ENCODE results near the gene TRHDE.

TRHDE gene

GRCh38 chr12:72560003-72560769 is 288.0 kb downstream of the TRHDE start:
- TF ChIP-seq GATA2 (IDR thresholded peaks at IDR 0.05; ENCODE audit: low read depth, low read length) (no peak), GATA3 (IDR thresholded peaks at IDR 0.05; ENCODE audit: low read depth, low read length) (no peak)

DNA sequence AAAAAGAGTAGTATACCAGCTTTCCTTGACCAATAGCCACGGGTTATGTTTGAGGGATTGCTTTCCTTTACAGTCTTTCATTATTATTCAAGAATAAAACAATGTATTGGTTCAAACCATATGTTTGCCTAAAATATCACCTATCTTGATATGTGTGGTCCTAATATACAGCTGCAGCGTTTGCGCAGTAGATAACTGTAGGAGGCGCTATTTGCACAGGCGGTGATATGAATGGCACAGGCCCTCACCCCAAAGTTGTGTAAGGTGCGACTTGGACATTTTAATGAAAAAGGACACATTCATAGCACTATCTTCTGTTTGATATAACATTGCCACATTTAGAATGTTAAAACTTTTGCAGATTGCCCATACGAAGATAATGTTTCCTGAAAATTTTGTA is 298.4 kb downstream of the TRHDE start:
- TF ChIP-seq GATA3 (IDR thresholded peaks at IDR 0.05; ENCODE audit: low read depth, low read length) (no peak), GATA2 (IDR thresholded peaks at IDR 0.05; ENCODE audit: low read depth, low read length) (no peak)

DNA sequence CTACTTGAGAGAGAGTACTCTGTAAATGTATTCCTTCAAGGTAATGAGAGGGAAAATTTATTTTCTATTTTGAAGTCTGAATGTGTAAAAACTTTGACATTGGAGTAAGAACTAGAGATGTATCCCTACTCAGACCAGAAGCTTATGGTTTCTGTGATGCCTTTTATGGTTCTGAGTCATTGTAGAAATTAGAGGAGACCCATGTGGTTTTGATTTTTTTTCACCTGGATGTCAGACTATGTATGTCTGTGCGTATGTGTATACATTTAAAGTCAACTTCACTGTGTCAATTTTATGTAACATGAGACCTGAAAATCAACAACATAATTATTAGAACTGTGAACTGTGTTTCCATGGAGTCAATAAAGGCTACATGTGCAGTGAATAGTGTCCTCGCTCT is 302.0 kb downstream of the TRHDE start:
- TF ChIP-seq GATA3 (IDR thresholded peaks at IDR 0.05; ENCODE audit: low read depth, low read length), result no peak

- TF ChIP-seq GATA3 (IDR thresholded peaks at IDR 0.05; ENCODE audit: low read depth, low read length) (no peak), GATA2 (IDR thresholded peaks at IDR 0.05; ENCODE audit: low read depth, low read length) (no peak)
Observed at GRCh38 chr12:72578327-72578726, 306.2 kb downstream of the TRHDE start.

- no peak for TF ChIP-seq GATA2 (IDR thresholded peaks at IDR 0.05; ENCODE audit: low read depth, low read length)
- no peak for TF ChIP-seq GATA3 (IDR thresholded peaks at IDR 0.05; ENCODE audit: low read depth, low read length)
Observed at GRCh38 chr12:72586456-72586855, 314.3 kb downstream of the TRHDE start.

GRCh38 chr12:72602581-72602980 is 330.4 kb downstream of the TRHDE start:
- TF ChIP-seq GATA3 (IDR thresholded peaks at IDR 0.05; ENCODE audit: low read depth, low read length) (no peak), GATA2 (IDR thresholded peaks at IDR 0.05; ENCODE audit: low read depth, low read length) (no peak)

GRCh38 chr12:72605975-72606374 is 333.8 kb downstream of the TRHDE start:
- TF ChIP-seq GATA3 (IDR thresholded peaks at IDR 0.05; ENCODE audit: low read depth, low read length) (no peak), GATA2 (IDR thresholded peaks at IDR 0.05; ENCODE audit: low read depth, low read length) (no peak)

DNA sequence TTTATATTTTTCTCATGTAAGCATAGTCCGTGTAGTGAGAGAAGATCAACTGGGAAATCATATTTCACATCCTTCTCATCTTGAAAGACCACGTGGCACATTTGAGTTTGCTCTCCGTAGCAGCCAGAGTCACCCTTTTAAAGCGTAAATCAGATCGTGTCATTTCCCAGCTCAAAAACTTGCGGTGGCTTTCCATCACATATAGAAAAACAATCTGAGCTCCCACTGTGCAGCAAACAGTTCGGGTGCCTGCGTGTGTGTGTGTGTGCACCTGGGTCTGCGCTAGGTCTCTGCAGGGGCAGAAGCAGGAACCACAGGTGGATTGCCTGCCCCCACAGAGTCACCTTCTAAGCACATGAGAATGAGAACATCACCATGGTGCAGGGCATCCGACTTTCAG is 338.2 kb downstream of the TRHDE start:
- TF ChIP-seq GATA3 (IDR thresholded peaks at IDR 0.05; ENCODE audit: low read depth, low read length), result no peak
- no peak for TF ChIP-seq GATA2 (IDR thresholded peaks at IDR 0.05; ENCODE audit: low read depth, low read length)

GRCh38 chr12:72610854-72611358 is 338.7 kb downstream of the TRHDE start:
- TF ChIP-seq GATA3 (IDR thresholded peaks at IDR 0.05; ENCODE audit: low read depth, low read length), result no peak
- no peak for TF ChIP-seq GATA2 (IDR thresholded peaks at IDR 0.05; ENCODE audit: low read depth, low read length)

- TF ChIP-seq GATA3 (IDR thresholded peaks at IDR 0.05; ENCODE audit: low read depth, low read length), result no peak
- no peak for TF ChIP-seq GATA2 (IDR thresholded peaks at IDR 0.05; ENCODE audit: low read depth, low read length)
Observed at GRCh38 chr12:72612171-72612570, 340.0 kb downstream of the TRHDE start.

- TF ChIP-seq GATA2 (IDR thresholded peaks at IDR 0.05; ENCODE audit: low read depth, low read length), result no peak
- no peak for TF ChIP-seq GATA3 (IDR thresholded peaks at IDR 0.05; ENCODE audit: low read depth, low read length)
Observed at GRCh38 chr12:72618764-72619163, 346.6 kb downstream of the TRHDE start.

GRCh38 chr12:72622556-72622955 is 350.4 kb downstream of the TRHDE start:
- TF ChIP-seq GATA3 (IDR thresholded peaks at IDR 0.05; ENCODE audit: low read depth, low read length) (no peak), GATA2 (IDR thresholded peaks at IDR 0.05; ENCODE audit: low read depth, low read length) (no peak)

DNA sequence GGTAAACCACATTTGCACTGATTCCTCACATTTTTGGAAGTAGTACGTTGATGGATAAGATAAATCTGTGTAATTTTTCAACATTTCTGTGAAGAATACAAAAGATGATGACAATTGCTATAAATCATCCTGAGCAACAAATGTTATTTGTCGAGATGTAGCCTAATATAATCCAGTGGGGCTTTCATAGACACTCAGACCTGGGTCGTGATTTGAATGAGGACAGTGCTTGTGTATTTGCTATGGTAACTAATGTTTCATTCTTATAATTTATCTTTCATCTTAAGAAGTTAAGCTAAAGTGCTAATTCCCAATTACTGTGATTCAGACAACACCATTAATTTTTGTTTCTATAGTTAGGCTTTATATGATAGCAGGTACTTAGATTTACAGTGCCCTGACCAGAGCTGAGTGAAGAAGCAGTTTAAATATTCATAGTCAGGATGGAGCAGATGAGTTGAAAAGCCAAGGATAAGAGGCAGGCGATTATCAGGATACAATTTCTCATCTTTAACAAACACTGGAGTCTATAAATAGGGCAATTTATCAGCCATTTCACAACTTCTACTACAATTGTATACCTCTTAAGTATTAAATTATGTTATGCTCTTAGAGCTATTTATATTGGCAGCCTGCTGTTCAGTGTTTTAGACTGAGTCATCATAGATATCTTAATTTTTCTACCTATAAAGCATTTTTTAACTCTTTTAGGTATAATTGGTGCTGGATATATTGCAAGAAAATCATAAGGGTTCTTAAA is 359.9 kb downstream of the TRHDE start:
- TF ChIP-seq GATA2 (IDR thresholded peaks at IDR 0.05; ENCODE audit: low read depth, low read length) (no peak), GATA3 (IDR thresholded peaks at IDR 0.05; ENCODE audit: low read depth, low read length) (no peak)

- TF ChIP-seq GATA2 (IDR thresholded peaks at IDR 0.05; ENCODE audit: low read depth, low read length) (no peak), GATA3 (IDR thresholded peaks at IDR 0.05; ENCODE audit: low read depth, low read length) (no peak)
Observed at GRCh38 chr12:72642706-72643105, 370.5 kb downstream of the TRHDE start.

- TF ChIP-seq GATA3 (IDR thresholded peaks at IDR 0.05; ENCODE audit: low read depth, low read length), result no peak
- TF ChIP-seq GATA2 (IDR thresholded peaks at IDR 0.05; ENCODE audit: low read depth, low read length), result no peak
Observed at GRCh38 chr12:72647139-72647538, 375.0 kb downstream of the TRHDE start.
